PC-9 (cell line): ENCODE results near the gene DISC1. TPM values are rescaled to one million over a fixed set of nuclear protein-coding genes. Genes with fewer than 3 reads are reported as not detected.

ENCODE experiments used
- BruUV-seq: library from RNA; stranded (reverse); fragments of 400-500 nt; replicated peaks from 2 replicates; lab custom pipeline; 2021; lab: Mats Ljungman, UMichigan
- CTCF ChIA-PET: fragments of 300-600 bp; sonication (Branson Sonifier 250); formaldehyde crosslinking; loops from one replicate; lab custom pipeline; 2022; ENCODE audit warnings: antibody characterized with exemption; lab: Charles Lee
- POLR2A ChIA-PET: fragments of 300-600 bp; sonication (Branson Sonifier 250); formaldehyde crosslinking; loops from one replicate; lab custom pipeline; 2022; ENCODE audit warnings: antibody characterized with exemption; ENCODE audit not compliant: unreplicated experiment; lab: Charles Lee
- DNase-seq, 2 experiments: peaks; one replicate each; pipeline versions ENCODE4 v3.0.0 to v3.0.0-alpha.2; 2015 to 2022; ENCODE audit warnings: mixed read lengths in 1 of 2
- H2AFZ ChIP-seq: fragments of 200-600 bp; sonication (generic); 2 replicates; pipeline ENCODE4 v1.8.1; 2017; ENCODE audit warnings: antibody characterized with exemption
- H3F3A ChIP-seq: fragments of 200-600 bp; sonication (generic); 2 replicates; pipeline ENCODE4 v1.8.1; 2017; ENCODE audit warnings: antibody characterized with exemption, mild to moderate bottlenecking, low read depth; ENCODE audit not compliant: insufficient read depth
- H3K27ac ChIP-seq: fragments of 200-600 bp; sonication (generic); 2 replicates; pipeline ENCODE4 v1.6.1; 2016; ENCODE audit warnings: mixed run types
- H3K27me3 ChIP-seq: fragments of 200-600 bp; sonication (generic); 2 replicates; pipeline ENCODE4 v1.6.1; 2016; ENCODE audit warnings: low read depth, mixed run types; ENCODE audit not compliant: insufficient read depth
- H3K36me3 ChIP-seq: fragments of 200-600 bp; sonication (generic); 2 replicates; pipeline ENCODE4 v1.6.1; 2016; ENCODE audit warnings: low read depth, mixed run types
- H3K4me1 ChIP-seq: fragments of 200-600 bp; sonication (generic); replicated peaks from 2 replicates; pipeline ENCODE4 v1.6.1; 2016; ENCODE audit warnings: mixed run types; ENCODE audit not compliant: insufficient read depth
- H3K4me2 ChIP-seq: fragments of 200-600 bp; sonication (generic); 2 replicates; pipeline ENCODE4 v1.6.1; 2017; ENCODE audit warnings: mixed run types
- H3K4me3 ChIP-seq: fragments of 200-600 bp; sonication (generic); 2 replicates; pipeline ENCODE4 v1.6.1; 2016; ENCODE audit warnings: mixed run types
- H3K79me2 ChIP-seq: fragments of 200-600 bp; sonication (generic); 2 replicates; pipeline ENCODE4 v1.6.1; 2017; ENCODE audit warnings: low read depth, mixed run types
- H3K9me2 ChIP-seq: fragments of 200-600 bp; sonication (generic); 2 replicates; pipeline ENCODE4 v1.8.1; 2017; ENCODE audit warnings: mild to moderate bottlenecking; ENCODE audit not compliant: insufficient read depth
- H3K9me3 ChIP-seq: fragments of 200-600 bp; sonication (generic); 2 replicates; pipeline ENCODE4 v1.8.1; 2016; ENCODE audit warnings: low read depth; ENCODE audit not compliant: insufficient read depth
- H4K20me1 ChIP-seq: fragments of 200-600 bp; sonication (generic); 2 replicates; pipeline ENCODE4 v1.8.1; 2017; ENCODE audit not compliant: insufficient read depth
- CTCF ChIP-seq: fragments of 200-600 bp; sonication (generic); conservative IDR thresholded peaks from 2 replicates; pipeline ENCODE4 v1.6.1; 2017; ENCODE audit warnings: mixed run types, antibody characterized with exemption, mild to moderate bottlenecking, moderate library complexity
- EZH2 ChIP-seq: fragments of 200-600 bp; sonication (generic); IDR thresholded peaks from 2 replicates; pipeline ENCODE4 v1.8.0; 2017; ENCODE audit warnings: antibody characterized with exemption, low read depth
- intact Hi-C: fragments of 100-400 bp; cut with micrococcal nuclease; formaldehyde crosslinking; loops from one replicate; pipeline ENCODE4 v1.10.0; 2022; ENCODE audit not compliant: unreplicated experiment
- total RNA-seq: library from RNA; stranded (reverse); gene quantifications from 2 replicates; pipeline ENCODE4 v1.2.3, GENCODE V29; 2021

DISC1 gene
- total RNA-seq, 1 experiment from 2014 or later: 7.4 TPM

- DNase-seq: no peak
- TF ChIP-seq EZH2 (no peak), CTCF (no peak)
- ChIA-PET POLR2A (no interaction called here), CTCF (no interaction called here)
- Histone ChIP-seq H3K27ac (no peak overlapping the region), H3K27me3 (no peaks in the 10 kb centered on the region), H3F3A (no peaks in the 10 kb centered on the region), H3K9me2 (no peaks in the 10 kb centered on the region), H3K79me2 (no peaks in the 10 kb centered on the region), H2AFZ (no peak overlapping the region), H3K4me2 (no peak overlapping the region), H3K4me1 (no peaks in the 10 kb centered on the region), H3K4me3 (no peak overlapping the region), H3K36me3 (no peaks in the 10 kb centered on the region), H3K9me3 (no peaks in the 10 kb centered on the region; the same call in 1 of the 2 replicates), H4K20me1 (no peaks in the 10 kb centered on the region)
- intact Hi-C loops: no loop called here
- no TSS peak for BruUV-seq
These were observed 39.1 kb downstream of the DISC1 start for GRCh38 chr1:231665726-231666125.

- ChIA-PET POLR2A (no interaction called here), CTCF (no interaction called here)
- H3K4me2 ChIP-seq: no peak overlapping the region
- H4K20me1 ChIP-seq: no peaks in the 10 kb centered on the region
- H3K9me3 ChIP-seq: no peaks in the 10 kb centered on the region; the same call in 1 of the 2 replicates
- no peaks in the 10 kb centered on the region for H3F3A ChIP-seq
- DNase-seq: no peak
- intact Hi-C loops: no loop called here
- no peak overlapping the region for H2AFZ ChIP-seq
- H3K27me3 ChIP-seq: no peaks in the 10 kb centered on the region
- no TSS peak for BruUV-seq
- no peaks in the 10 kb centered on the region for H3K36me3 ChIP-seq
- no peaks in the 10 kb centered on the region for H3K4me1 ChIP-seq
- no peaks in the 10 kb centered on the region for H3K79me2 ChIP-seq
- no peak for TF ChIP-seq EZH2
- TF ChIP-seq CTCF: no peak
- no peak overlapping the region for H3K4me3 ChIP-seq
- no peak overlapping the region for H3K27ac ChIP-seq
- no peaks in the 10 kb centered on the region for H3K9me2 ChIP-seq
These were observed 39.8 kb downstream of the DISC1 start for GRCh38 chr1:231666220-231666936.

GRCh38 chr1:231666937-231667608 is 40.5 kb downstream of the DISC1 start:
- Histone ChIP-seq H3K27me3 (no peaks in the 10 kb centered on the region), H4K20me1 (no peaks in the 10 kb centered on the region), H3K27ac (no peak overlapping the region), H3K36me3 (no peaks in the 10 kb centered on the region), H3K79me2 (no peaks in the 10 kb centered on the region), H3K9me2 (no peaks in the 10 kb centered on the region), H3K4me2 (no peak overlapping the region), H3K4me3 (no peak overlapping the region), H3F3A (no peaks in the 10 kb centered on the region), H3K9me3 (no peaks in the 10 kb centered on the region), H2AFZ (no peak overlapping the region), H3K4me1 (no peaks in the 10 kb centered on the region)
- no TSS peak for BruUV-seq
- POLR2A ChIA-PET: no interaction called here
- DNase-seq: no peak
- TF ChIP-seq CTCF (no peak), EZH2 (no peak)
- CTCF ChIA-PET: no interaction called here
- intact Hi-C loops: no loop called here
